Choroid plexus epithelial cell (primary cell): ENCODE measurements around the gene LAMP1.

ENCODE experiments used
- DNase-seq: peaks from one replicate; pipeline ENCODE4 v3.0.0-alpha.2; 2010; ENCODE audit warnings: low read depth
- H3K4me3 ChIP-seq: 2 replicates; pipeline ENCODE4 v1.5.1; 2011; ENCODE audit warnings: low read depth, mild to moderate bottlenecking, control low read depth, low read length, moderate library complexity
- CTCF ChIP-seq: conservative IDR thresholded peaks from 2 replicates; pipeline ENCODE4 v1.5.1; 2011; ENCODE audit warnings: low read depth, mild to moderate bottlenecking, control low read depth, inconsistent platforms, low read length, moderate library complexity

The LAMP1 gene

GRCh38 chr13:113322890-113323651 is 26.0 kb downstream of the LAMP1 start:
- no peak for TF ChIP-seq CTCF
- no peak overlapping the region for H3K4me3 ChIP-seq
- no peak for DNase-seq

GRCh38 chr13:113323869-113324268 is 26.8 kb downstream of the LAMP1 start:
- H3K4me3 ChIP-seq, result no peak overlapping the region
- TF ChIP-seq CTCF, result no peak
- no peak for DNase-seq

GRCh38 chr13:113324398-113324797 is 27.4 kb downstream of the LAMP1 start:
- no peak for DNase-seq
- no peak for TF ChIP-seq CTCF
- H3K4me3 ChIP-seq, result no peak overlapping the region

- TF ChIP-seq CTCF, result no peak
- DNase-seq, result no peak
- no peak overlapping the region for H3K4me3 ChIP-seq
Observed at GRCh38 chr13:113325779-113326178, 28.7 kb downstream of the LAMP1 start.

DNA sequence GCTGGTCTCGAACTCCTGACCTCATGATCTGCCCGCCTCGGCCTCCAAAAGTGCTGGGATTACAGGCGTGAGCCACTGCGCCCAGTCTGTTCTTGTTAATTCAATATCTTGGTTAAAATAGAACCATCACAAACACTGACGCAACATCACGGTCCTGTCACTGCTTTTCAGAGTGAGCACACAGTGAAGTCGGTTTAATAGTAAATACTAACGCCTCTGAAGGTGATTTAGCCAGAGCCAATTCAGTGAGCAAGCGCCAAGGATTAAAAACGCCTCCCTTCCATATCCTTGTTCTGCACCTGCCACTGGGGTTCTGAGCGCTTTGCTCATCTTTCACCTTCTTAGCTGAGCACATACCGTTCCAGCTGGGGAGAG is 30.3 kb downstream of the LAMP1 start:
- no peak for DNase-seq
- no peak for TF ChIP-seq CTCF
- H3K4me3 ChIP-seq, result no peak overlapping the region

GRCh38 chr13:113327766-113328471 is 30.9 kb downstream of the LAMP1 start:
- no peak for DNase-seq
- no peak for TF ChIP-seq CTCF
- H3K4me3 ChIP-seq, result no peak overlapping the region

- no peak for DNase-seq
- no peak for TF ChIP-seq CTCF
- H3K4me3 ChIP-seq, result no peak overlapping the region
Observed at GRCh38 chr13:113328851-113329250, 31.8 kb downstream of the LAMP1 start.
